Measurements from ENCODE around the gene HBS1L. TPM values are rescaled to one million over a fixed set of nuclear protein-coding genes. Genes with fewer than 3 reads are reported as not detected.
A peak's percentile ranks its signal among the peaks of the same experiment; 100 is the strongest.

HBS1L gene
- total and polyA plus RNA-seq, 9 of the 15 experiments (the other 6 are each of a cell fraction or from before 2014, with no cell fraction given): 101 to 199 (median 145) TPM

DNA sequence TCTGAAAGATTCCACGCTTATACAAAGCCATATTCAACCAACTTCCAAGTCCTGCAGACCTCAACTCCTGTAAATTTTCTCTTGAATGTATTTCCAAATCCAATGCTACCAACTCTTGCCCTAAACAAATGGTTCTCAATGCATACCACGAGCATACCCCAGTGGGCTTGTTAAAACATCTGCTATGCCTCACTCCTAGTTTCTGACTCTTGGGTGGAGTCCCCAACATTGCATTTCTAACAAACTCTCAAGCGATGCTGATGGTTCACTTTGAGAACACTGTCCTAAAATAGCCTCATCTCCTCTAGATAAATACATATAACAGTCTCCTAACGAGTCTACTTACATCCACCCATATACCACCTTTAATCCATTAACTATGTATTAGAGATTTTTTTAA, 7.3 kb downstream of the HBS1L start:
- ChIA-PET POLR2A (interaction anchor here (0.7 to 2.7 kb wide), 3 partner anchors 7 to 96 kb away, joined by 3 to 18 read pairs (median 4); partner anchors contain the start of gene HBS1L), CTCF (ENCODE audit: low intra/inter-chr PET ratio) (no interaction called here)
- no peak overlapping the region for H3K27ac ChIP-seq (ENCODE audit: extremely low read depth, low read depth, low read length)
- no peak overlapping the region for H2AFZ ChIP-seq (ENCODE audit: low read depth, low read length)
- BruUV-seq (replicated peaks): no TSS peak
- peaks cover 3% of the 10 kb centered on the region; the same call in 1 of the 2 replicates for H4K20me1 ChIP-seq (replicated peaks; ENCODE audit: control insufficient read depth, insufficient read depth, low read length)
- DNase-seq (ENCODE audit: extremely low read depth in 1 of 4, low spot score in 3 of 4) (no peak), ATAC-seq (no peak), FAIRE-seq (no peak)
- intact Hi-C loops (cut with micrococcal nuclease): no loop called here
- H3K36me3 ChIP-seq (ENCODE audit: control insufficient read depth, insufficient read depth, low read length): peaks cover 78% of the 10 kb centered on the region
- 75% methylated on average over 4 of the region's 4 CpGs for WGBS (ENCODE audit: insufficient coverage, low coverage, missing lambda C conversion rate)
- no peaks in the 10 kb centered on the region for H3K27me3 ChIP-seq (ENCODE audit: control insufficient read depth in 2 of 2, insufficient read depth in 2 of 2, low read length in 2 of 2)
- no peak overlapping the region for H3K4me3 ChIP-seq
- peaks cover 98% of the 10 kb centered on the region for H3K79me2 ChIP-seq (ENCODE audit: control insufficient read depth, insufficient read depth, low read length)
- TF ChIP-seq TAF7 (tag; IDR thresholded peaks at IDR 0.05): no peak
- H3K4me2 ChIP-seq (ENCODE audit: insufficient read depth, low read length): no peak overlapping the region
- no peaks in the 10 kb centered on the region for H3K9me3 ChIP-seq (replicated peaks; ENCODE audit: control insufficient read depth, insufficient read depth, low read depth, low read length)
- H3K9ac ChIP-seq (ENCODE audit: insufficient read depth in 1 of 2, low read depth in 2 of 2, low read length in 2 of 2): no peak overlapping the region
- in situ Hi-C loops (cut with MboI): no loop called here
- no peaks in the 10 kb centered on the region for H3K9me1 ChIP-seq (ENCODE audit: control insufficient read depth, insufficient read depth, low read length)
- H3K4me1 ChIP-seq (replicated peaks in 1 of 2; ENCODE audit: control insufficient read depth in 2 of 2, insufficient read depth in 2 of 2, low read length in 2 of 2): peaks cover 0 to 15% of the 10 kb centered on the region in 2 experiments; a peak in 4 of 5 replicates

DNA sequence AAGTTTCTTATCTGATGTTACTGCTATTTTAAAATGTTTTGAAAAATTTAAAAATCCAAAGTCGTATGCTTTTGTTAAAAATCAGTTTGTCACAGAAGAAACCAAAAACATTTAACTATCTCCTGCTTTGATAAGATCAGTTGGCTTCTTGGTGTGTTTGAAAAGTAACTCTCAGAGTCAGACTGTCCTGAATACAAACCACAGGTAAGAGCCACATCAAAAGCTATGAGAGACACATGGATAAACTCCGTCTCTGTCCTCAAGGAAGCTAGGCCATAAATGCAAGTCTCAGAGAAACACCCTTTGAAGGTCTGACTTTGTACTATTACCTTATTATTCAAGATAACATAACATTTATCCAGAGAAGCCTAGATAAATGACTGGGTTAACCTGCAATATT, 7.7 kb downstream of the HBS1L start:
- ATAC-seq (no peak), DNase-seq (ENCODE audit: extremely low read depth in 1 of 4, low spot score in 3 of 4) (no peak), FAIRE-seq (peak; percentile 6)
- no peak overlapping the region for H3K4me2 ChIP-seq (ENCODE audit: insufficient read depth, low read length)
- ChIA-PET CTCF (ENCODE audit: low intra/inter-chr PET ratio) (no interaction called here), POLR2A (interaction anchor here (0.7 to 2.7 kb wide), 2 partner anchors 8 to 87 kb away, joined by 3 to 18 read pairs; partner anchors contain the start of gene HBS1L)
- H3K79me2 ChIP-seq (ENCODE audit: control insufficient read depth, insufficient read depth, low read length): peaks cover 98% of the 10 kb centered on the region
- H3K36me3 ChIP-seq (ENCODE audit: control insufficient read depth, insufficient read depth, low read length): peaks cover 82% of the 10 kb centered on the region
- intact Hi-C loops (cut with micrococcal nuclease): no loop called here
- in situ Hi-C loops (cut with MboI): no loop called here
- no peak overlapping the region for H3K27ac ChIP-seq (ENCODE audit: extremely low read depth, low read depth, low read length)
- H3K9ac ChIP-seq (ENCODE audit: insufficient read depth in 1 of 2, low read depth in 2 of 2, low read length in 2 of 2): no peak overlapping the region
- peaks cover 3% of the 10 kb centered on the region; the same call in 1 of the 2 replicates for H4K20me1 ChIP-seq (replicated peaks; ENCODE audit: control insufficient read depth, insufficient read depth, low read length)
- BruUV-seq (replicated peaks): no TSS peak
- H3K9me1 ChIP-seq (ENCODE audit: control insufficient read depth, insufficient read depth, low read length): no peaks in the 10 kb centered on the region
- H2AFZ ChIP-seq (ENCODE audit: low read depth, low read length): no peak overlapping the region
- H3K27me3 ChIP-seq (ENCODE audit: control insufficient read depth in 2 of 2, insufficient read depth in 2 of 2, low read length in 2 of 2): no peaks in the 10 kb centered on the region
- H3K4me3 ChIP-seq: no peak overlapping the region
- H3K4me1 ChIP-seq (replicated peaks in 1 of 2; ENCODE audit: control insufficient read depth in 2 of 2, insufficient read depth in 2 of 2, low read length in 2 of 2): peaks cover 0 to 15% of the 10 kb centered on the region in 2 experiments; a peak in 4 of 5 replicates
- WGBS (ENCODE audit: insufficient coverage, low coverage, missing lambda C conversion rate): 43% methylated on average over 2 of the region's 2 CpGs
- H3K9me3 ChIP-seq (replicated peaks; ENCODE audit: control insufficient read depth, insufficient read depth, low read depth, low read length): no peaks in the 10 kb centered on the region
- no peak for TF ChIP-seq HNRNPLL (IDR thresholded peaks at IDR 0.05; ENCODE audit: low read depth, low read length, poor library complexity, severe bottlenecking)
- no peak for TF ChIP-seq MTA2 (IDR thresholded peaks at IDR 0.05; ENCODE audit: low read depth)
- TF ChIP-seq, protein P1, sequence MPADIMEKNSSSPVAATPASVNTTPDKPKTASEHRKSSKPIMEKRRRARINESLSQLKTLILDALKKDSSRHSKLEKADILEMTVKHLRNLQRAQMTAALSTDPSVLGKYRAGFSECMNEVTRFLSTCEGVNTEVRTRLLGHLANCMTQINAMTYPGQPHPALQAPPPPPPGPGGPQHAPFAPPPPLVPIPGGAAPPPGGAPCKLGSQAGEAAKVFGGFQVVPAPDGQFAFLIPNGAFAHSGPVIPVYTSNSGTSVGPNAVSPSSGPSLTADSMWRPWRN (IDR thresholded peaks at IDR 0.05; ENCODE audit: low read depth): no peak
- TF ChIP-seq KDM5B (IDR thresholded peaks at IDR 0.05; ENCODE audit: insufficient replicate concordance, low read depth, low read length): no peak
- no peak for TF ChIP-seq MAFK (IDR thresholded peaks at IDR 0.05; ENCODE audit: low read length)
- no peak for TF ChIP-seq PCBP1 (IDR thresholded peaks at IDR 0.05; ENCODE audit: low read depth, low read length, poor library complexity, severe bottlenecking)
- no peak for TF ChIP-seq CC2D1A (IDR thresholded peaks at IDR 0.05)
- TF ChIP-seq GATAD2B (IDR thresholded peaks at IDR 0.05; ENCODE audit: borderline replicate concordance): no peak
- no peak for TF ChIP-seq ZNF699 (CRISPR knock-in tag; IDR thresholded peaks at IDR 0.05; ENCODE audit: insufficient replicate concordance)
- TF ChIP-seq PHF21A (IDR thresholded peaks at IDR 0.05; ENCODE audit: borderline replicate concordance, low read depth): no peak
- no peak for TF ChIP-seq CSDE1 (IDR thresholded peaks at IDR 0.05)
- no peak for TF ChIP-seq TCF3 (CRISPR knock-in tag; IDR thresholded peaks at IDR 0.05)
- no peak for TF ChIP-seq CHCHD3 (CRISPR knock-in tag; IDR thresholded peaks at IDR 0.05)
- TF ChIP-seq SAP30 (IDR thresholded peaks at IDR 0.05; ENCODE audit: borderline replicate concordance, insufficient read depth, low read depth, low read length, poor library complexity, severe bottlenecking): no peak
